NCI-H460 (cell line): Measurements from ENCODE around the gene CSAG3. TPM values are rescaled to one million over a fixed set of nuclear protein-coding genes. Genes with fewer than 3 reads are reported as not detected.
"Not testable (repeated sequence)": the region's sequence is repeated elsewhere in the genome, so short reads cannot be mapped to it uniquely, and the experiment has no call there.

ENCODE experiments used
- DNase-seq: peaks from one replicate; pipeline ENCODE4 v3.0.0-alpha.2; 2016; ENCODE audit warnings: low read depth; ENCODE audit errors: extremely low read depth
- polyA plus RNA-seq: library from polyadenylated mRNA; depleted of rRNA; stranded (reverse); fragments of >200 nt; gene quantifications from 2 replicates; pipeline ENCODE4 v1.2.3, GENCODE V29; 2014; cell fraction: nucleus; rRNA removed
- total RNA-seq: library from RNA; depleted of rRNA; stranded (reverse); fragments of >200 nt; shearing (Covaris generic); gene quantifications from 2 replicates; pipeline ENCODE4 v1.2.3, GENCODE V29; 2014; rRNA removed

CSAG3 gene
- not detected in 2 replicates for total RNA-seq
- not detected in 2 replicates for polyA plus RNA-seq

- not testable (repeated sequence) for DNase-seq
These were observed at the start of gene CSAG3 for GRCh38 chrX:152758918-152759317. CSAG3 (plus strand) TSS chrX:152759218.

GRCh38 chrX:152713195-152713594, 45.8 kb upstream of the CSAG3 start:
- DNase-seq: not testable (repeated sequence)

- not testable (repeated sequence) for DNase-seq
These were observed 44.9 kb upstream of the CSAG3 start, which contains the start of gene MAGEA2B for GRCh38 chrX:152713815-152714787. MAGEA2B (plus strand) TSS chrX:152714628; CDS start chrX:152717107, 2,479 bp downstream.

GRCh38 chrX:152725409-152725808, 33.6 kb upstream of the CSAG3 start:
- no peak for DNase-seq

- no peak for DNase-seq
These were observed 25.6 kb upstream of the CSAG3 start, which contains the start of the genes CSAG1 and MAGEA12 for GRCh38 chrX:152733261-152733975. CSAG1 (minus strand) TSS chrX:152733721; CDS start chrX:152732460, 1,261 bp downstream. MAGEA12 (plus strand) TSS chrX:152733757; CDS start chrX:152736162, 2,405 bp downstream.

- DNase-seq: not testable (repeated sequence)
These were observed 24.7 kb upstream of the CSAG3 start for GRCh38 chrX:152734143-152734858.

GRCh38 chrX:152735101-152735500, 23.9 kb upstream of the CSAG3 start:
- no peak for DNase-seq

GRCh38 chrX:152735860-152736511, 23.0 kb upstream of the CSAG3 start:
- no peak for DNase-seq

- not testable (repeated sequence) for DNase-seq
These were observed 22.5 kb upstream of the CSAG3 start for GRCh38 chrX:152736528-152736927.

- no peak for DNase-seq
These were observed 20.5 kb upstream of the CSAG3 start for GRCh38 chrX:152738560-152738959.

GRCh38 chrX:152753686-152754650, 5.0 kb upstream of the CSAG3 start, which contains the start of gene MAGEA2:
MAGEA2 (minus strand) TSS chrX:152753842; CDS start chrX:152751363, 2,479 bp downstream.
- not testable (repeated sequence) for DNase-seq

GRCh38 chrX:152754871-152755270, 4.1 kb upstream of the CSAG3 start:
- DNase-seq: not testable (repeated sequence)

GRCh38 chrX:152759544-152759943, 526 bp downstream of the CSAG3 start:
- not testable (repeated sequence) for DNase-seq

- DNase-seq: not testable (repeated sequence)
These were observed 2.6 kb downstream of the CSAG3 start for GRCh38 chrX:152761582-152761981.

- DNase-seq: not testable (repeated sequence)
These were observed 7.5 kb downstream of the CSAG3 start for GRCh38 chrX:152766562-152766961.

GRCh38 chrX:152769549-152770289, 10.7 kb downstream of the CSAG3 start, which contains the start of gene MAGEA6:
MAGEA6 (minus strand) TSS chrX:152769689; CDS start chrX:152767650, 2,039 bp downstream.
- not testable (repeated sequence) for DNase-seq

- not testable (repeated sequence) for DNase-seq
These were observed 28.0 kb downstream of the CSAG3 start for GRCh38 chrX:152787062-152787461.
